Measurements from ENCODE around the gene CYB561D2.

CYB561D2 gene

GRCh38 chr3:50325497-50326181 lies 25.0 kb upstream of the CYB561D2 start:
- no peaks in the 10 kb centered on the region for H3K27me3 ChIP-seq
- H3K4me3 ChIP-seq = no peak overlapping the region
- H4K20me1 ChIP-seq = peaks cover 13 to 45% (median 26%) of the 10 kb centered on the region in 11 experiments; a peak in 20 of 22 replicates
- H3K36me3 ChIP-seq = peaks cover 25 to 51% (median 35%) of the 10 kb centered on the region in 11 experiments
- H3K4me2 ChIP-seq = peak overlapping the region in 5 of 11 experiments; percentile 10 to 98 (median 97); a peak in 7 of 22 replicates
- no peak for TF ChIP-seq Cebpa-rat (IDR thresholded peaks at IDR 0.05)
- H3K9ac ChIP-seq = peak overlapping the region in 9 of 11 experiments; percentile 15 to 93 (median 85); a peak in 10 of 22 replicates
- H3K4me1 ChIP-seq = peaks cover 46 to 81% (median 65%) of the 10 kb centered on the region in 10 experiments
- no peak overlapping the region for H3K27ac ChIP-seq
- H3K9me3 ChIP-seq (replicated peaks in 1 of 11) = no peaks in the 10 kb centered on the region

- TF ChIP-seq Cebpa-rat (IDR thresholded peaks at IDR 0.05) = no peak
- H3K9me3 ChIP-seq (replicated peaks in 1 of 11) = no peaks in the 10 kb centered on the region
- no peak overlapping the region for H3K4me3 ChIP-seq
- no peak overlapping the region for H3K27ac ChIP-seq
- peaks cover 46 to 81% (median 64%) of the 10 kb centered on the region in 10 experiments for H3K4me1 ChIP-seq
- no peaks in the 10 kb centered on the region for H3K27me3 ChIP-seq
- H3K4me2 ChIP-seq = peak overlapping the region in 6 of 11 experiments; percentile 10 to 100 (median 98); a peak in 8 of 22 replicates
- peaks cover 30 to 56% (median 41%) of the 10 kb centered on the region in 11 experiments for H3K36me3 ChIP-seq
- H3K9ac ChIP-seq = peak overlapping the region in 10 of 11 experiments; percentile 21 to 93 (median 86); a peak in 11 of 22 replicates
- H4K20me1 ChIP-seq = peaks cover 18 to 50% (median 31%) of the 10 kb centered on the region in 11 experiments; a peak in 20 of 22 replicates
These were observed 24.5 kb upstream of the CYB561D2 start for GRCh38 chr3:50326182-50326541.

GRCh38 chr3:50327129-50327528 lies 23.5 kb upstream of the CYB561D2 start:
- H3K9ac ChIP-seq = peak overlapping the region; percentile 82 to 95 (median 90)
- peaks cover 41 to 77% (median 60%) of the 10 kb centered on the region in 10 experiments for H3K4me1 ChIP-seq
- peaks cover 28 to 60% (median 40%) of the 10 kb centered on the region in 11 experiments for H4K20me1 ChIP-seq
- peak overlapping the region; percentile 93 to 100 (median 98) for H3K4me2 ChIP-seq
- H3K4me3 ChIP-seq = peak overlapping the region; percentile 88 to 99 (median 92)
- TF ChIP-seq Cebpa-rat (IDR thresholded peaks at IDR 0.05) = no peak
- peaks cover 39 to 66% (median 50%) of the 10 kb centered on the region in 11 experiments for H3K36me3 ChIP-seq
- H3K27me3 ChIP-seq = no peaks in the 10 kb centered on the region
- H3K9me3 ChIP-seq (replicated peaks in 1 of 11) = no peaks in the 10 kb centered on the region
- H3K27ac ChIP-seq = peak overlapping the region; percentile 67 to 86 (median 81); a peak in 20 of 22 replicates

GRCh38 chr3:50327943-50328691 lies 22.5 kb upstream of the CYB561D2 start, which contains the start of gene TUSC2:
TUSC2 (minus strand) TSS chr3:50328223; CDS start chr3:50328099, 124 bp downstream.
- peak within 1 kb of the TSS; percentile 82 to 95 (median 90) for H3K9ac ChIP-seq
- peaks cover 32 to 70% (median 51%) of the 10 kb centered on the region in 10 experiments for H3K4me1 ChIP-seq
- H3K9me3 ChIP-seq (replicated peaks in 1 of 11) = no peaks in the 10 kb centered on the region
- TF ChIP-seq Cebpa-rat (IDR thresholded peaks at IDR 0.05) = no peak
- peak within 1 kb of the TSS; percentile 93 to 100 (median 98) for H3K4me2 ChIP-seq
- peaks cover 48 to 76% (median 60%) of the 10 kb centered on the region in 11 experiments for H3K36me3 ChIP-seq
- peaks cover 37 to 70% (median 50%) of the 10 kb centered on the region in 11 experiments for H4K20me1 ChIP-seq
- peak within 1 kb of the TSS; percentile 67 to 86 (median 81) for H3K27ac ChIP-seq
- H3K4me3 ChIP-seq = peak within 1 kb of the TSS; percentile 88 to 99 (median 92)
- no peaks in the 10 kb centered on the region for H3K27me3 ChIP-seq

- Histone ChIP-seq H3K27ac (no peak overlapping the region), H3K4me2 (no peak overlapping the region), H3K27me3 (no peaks in the 10 kb centered on the region), H3K9me3 (replicated peaks in 1 of 11) (no peaks in the 10 kb centered on the region), H3K4me1 (peaks cover 42 to 70% (median 57%) of the 10 kb centered on the region in 10 experiments), H4K20me1 (peaks cover 57 to 86% (median 72%) of the 10 kb centered on the region in 11 experiments), H3K36me3 (peaks cover 62 to 84% (median 78%) of the 10 kb centered on the region in 11 experiments), H3K9ac (peak overlapping the region in 2 of 11 experiments; percentile 5 to 31; a peak in 2 of 22 replicates), H3K4me3 (no peak overlapping the region)
- no peak for TF ChIP-seq Cebpa-rat (IDR thresholded peaks at IDR 0.05)
These were observed 20.3 kb upstream of the CYB561D2 start for GRCh38 chr3:50330330-50330729.

GRCh38 chr3:50331364-50331907 lies 19.2 kb upstream of the CYB561D2 start:
- no peaks in the 10 kb centered on the region for H3K27me3 ChIP-seq
- H3K4me3 ChIP-seq = no peak overlapping the region
- peak overlapping the region in 4 of 11 experiments; percentile 7 to 92 (median 24); a peak in 2 of 22 replicates for H3K9ac ChIP-seq
- peaks cover 51 to 70% (median 59%) of the 10 kb centered on the region in 10 experiments for H3K4me1 ChIP-seq
- peaks cover 68 to 90% (median 83%) of the 10 kb centered on the region in 11 experiments for H4K20me1 ChIP-seq
- no peak overlapping the region for H3K27ac ChIP-seq
- H3K9me3 ChIP-seq (replicated peaks in 1 of 11) = no peaks in the 10 kb centered on the region
- no peak overlapping the region for H3K4me2 ChIP-seq
- no peak for TF ChIP-seq Cebpa-rat (IDR thresholded peaks at IDR 0.05)
- peaks cover 60 to 84% (median 76%) of the 10 kb centered on the region in 11 experiments for H3K36me3 ChIP-seq

- peak overlapping the region in 3 of 10 experiments; percentile 10 to 87 (median 26); a peak in 2 of 20 replicates for H3K4me3 ChIP-seq
- peaks cover 58 to 84% (median 77%) of the 10 kb centered on the region in 11 experiments for H3K36me3 ChIP-seq
- H3K9ac ChIP-seq = peak overlapping the region; percentile 28 to 97 (median 92); a peak in 21 of 22 replicates
- no peak for TF ChIP-seq Cebpa-rat (IDR thresholded peaks at IDR 0.05)
- H3K4me1 ChIP-seq = peaks cover 42 to 61% (median 54%) of the 10 kb centered on the region in 10 experiments
- H3K27ac ChIP-seq = peak overlapping the region in 8 of 11 experiments; percentile 3 to 49 (median 31); a peak in 9 of 22 replicates
- H3K9me3 ChIP-seq (replicated peaks in 1 of 11) = no peaks in the 10 kb centered on the region
- peaks cover 74 to 84% (median 80%) of the 10 kb centered on the region in 11 experiments for H4K20me1 ChIP-seq
- H3K4me2 ChIP-seq = peak overlapping the region; percentile 87 to 100 (median 98)
- no peaks in the 10 kb centered on the region for H3K27me3 ChIP-seq
These were observed 16.8 kb upstream of the CYB561D2 start for GRCh38 chr3:50333744-50334328.
